Left lung (tissue), 10 donors: ENCODE results near the gene PIAS1. TPM values are rescaled to one million over a fixed set of nuclear protein-coding genes. Genes with fewer than 3 reads are reported as not detected.

ENCODE experiments used
- ATAC-seq: fragments of 200-7000 bp; cut with Tn5 transposase; one replicate; pipeline ENCODE4 v1.9.1; 2020; ENCODE audit warnings: moderate library complexity
- DNase-seq, 4 donors: peaks; one replicate each; pipeline ENCODE4 v3.0.0-alpha.2; 2013 to 2020
- H3K27ac ChIP-seq, 2 donors: fragments of 200-600 bp; sonication (generic) in 1 of 2; one replicate each; pipeline versions ENCODE4 v1.5.0 to v1.8.0; 2020 to 2021
- H3K27me3 ChIP-seq, 2 donors: fragments of 200-600 bp; sonication (generic) in 1 of 2; one replicate each; pipeline versions ENCODE4 v1.5.0 to v1.8.0; 2020 to 2021
- H3K36me3 ChIP-seq, 2 donors: fragments of 200-600 bp; sonication (generic) in 1 of 2; one replicate each; pipeline versions ENCODE4 v1.5.0 to v1.8.0; 2020 to 2021
- H3K4me1 ChIP-seq, 2 donors: fragments of 200-600 bp; one replicate each; pipeline ENCODE4 v1.8.0; 2021
- H3K4me3 ChIP-seq, 2 donors: fragments of 200-600 bp; sonication (generic) in 1 of 2; one replicate each; pipeline versions ENCODE4 v1.5.0 to v1.8.0; 2020 to 2021; ENCODE audit warnings: mild to moderate bottlenecking in 1 of 2
- H3K9me3 ChIP-seq, 2 donors: fragments of 200-600 bp; sonication (generic) in 1 of 2; one replicate each; pipeline versions ENCODE4 v1.5.0 to v1.8.0; 2020 to 2021
- intact Hi-C, 2 donors: fragments of 100-400 bp; cut with DNase I; formaldehyde crosslinking; loops; one replicate each; pipeline versions ENCODE4 v1.11.2 to v1.14.2; 2022
- polyA plus RNA-seq, 6 donors: library from polyadenylated mRNA; unstranded; fragments of 120-200 nt; gene quantifications; one replicate each; pipeline ENCODE4 v1.2.1, GENCODE V29; 2013; ENCODE audit not compliant: insufficient read length in 6 of 6
- total RNA-seq, 2 donors: library from RNA; stranded (reverse); fragmentation: NEBNext Ultra II Directional; extraction: Animal tissue kit (Norgen Biotek cat#: 25700); gene quantifications; one replicate each; pipeline ENCODE4 v1.2.1, GENCODE V29; 2021
- TF ChIP-seq, protein P1 (sequence below), 2 donors: fragments of 200-600 bp; sonication (generic) in 1 of 2; IDR thresholded peaks; one replicate each; pipeline versions ENCODE4 v1.5.0 to v1.8.0; 2021; ENCODE audit warnings: antibody characterized with exemption in 2 of 2
- donor health status: DM: no; HTN: yes; CAD: no.
- donor health status: DM: no; HTN: no; CAD: no.

The PIAS1 gene
- total and polyA plus RNA-seq, 8 donors, result 44.9 to 71.4 (median 63.3) TPM

DNA sequence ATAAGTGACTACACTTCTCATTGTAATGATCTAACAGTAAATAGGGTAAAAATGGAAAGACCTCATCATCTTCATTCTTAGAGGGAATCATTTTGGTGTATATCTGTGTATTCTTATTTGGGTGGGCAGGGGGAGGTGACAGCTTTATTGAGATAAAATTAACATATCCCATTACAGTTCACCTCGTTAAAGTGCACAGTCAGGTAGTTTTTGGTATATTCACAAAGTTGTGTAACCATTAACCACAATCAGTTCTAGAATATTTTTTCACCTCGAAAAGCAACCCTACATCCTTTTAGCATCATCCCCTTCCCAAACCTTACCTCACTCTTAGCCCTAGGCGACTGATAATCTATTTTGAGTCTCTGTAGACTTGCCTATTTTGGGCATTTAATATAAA lies 8.1 kb downstream of the PIAS1 start:
- Histone ChIP-seq H3K27me3 (no peaks in the 10 kb centered on the region), H3K36me3 (peaks cover 0 to 5% of the 10 kb centered on the region in 2 donors), H3K4me3 (no peak overlapping the region), H3K27ac (no peak overlapping the region), H3K9me3 (no peaks in the 10 kb centered on the region), H3K4me1 (peaks cover 3 to 77% of the 10 kb centered on the region in 2 donors)
- no peak for ATAC-seq
- intact Hi-C loops, result no loop called here
- TF ChIP-seq, protein P1, sequence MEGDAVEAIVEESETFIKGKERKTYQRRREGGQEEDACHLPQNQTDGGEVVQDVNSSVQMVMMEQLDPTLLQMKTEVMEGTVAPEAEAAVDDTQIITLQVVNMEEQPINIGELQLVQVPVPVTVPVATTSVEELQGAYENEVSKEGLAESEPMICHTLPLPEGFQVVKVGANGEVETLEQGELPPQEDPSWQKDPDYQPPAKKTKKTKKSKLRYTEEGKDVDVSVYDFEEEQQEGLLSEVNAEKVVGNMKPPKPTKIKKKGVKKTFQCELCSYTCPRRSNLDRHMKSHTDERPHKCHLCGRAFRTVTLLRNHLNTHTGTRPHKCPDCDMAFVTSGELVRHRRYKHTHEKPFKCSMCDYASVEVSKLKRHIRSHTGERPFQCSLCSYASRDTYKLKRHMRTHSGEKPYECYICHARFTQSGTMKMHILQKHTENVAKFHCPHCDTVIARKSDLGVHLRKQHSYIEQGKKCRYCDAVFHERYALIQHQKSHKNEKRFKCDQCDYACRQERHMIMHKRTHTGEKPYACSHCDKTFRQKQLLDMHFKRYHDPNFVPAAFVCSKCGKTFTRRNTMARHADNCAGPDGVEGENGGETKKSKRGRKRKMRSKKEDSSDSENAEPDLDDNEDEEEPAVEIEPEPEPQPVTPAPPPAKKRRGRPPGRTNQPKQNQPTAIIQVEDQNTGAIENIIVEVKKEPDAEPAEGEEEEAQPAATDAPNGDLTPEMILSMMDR (IDR thresholded peaks at IDR 0.05), result no peak
- no peak for DNase-seq

DNA sequence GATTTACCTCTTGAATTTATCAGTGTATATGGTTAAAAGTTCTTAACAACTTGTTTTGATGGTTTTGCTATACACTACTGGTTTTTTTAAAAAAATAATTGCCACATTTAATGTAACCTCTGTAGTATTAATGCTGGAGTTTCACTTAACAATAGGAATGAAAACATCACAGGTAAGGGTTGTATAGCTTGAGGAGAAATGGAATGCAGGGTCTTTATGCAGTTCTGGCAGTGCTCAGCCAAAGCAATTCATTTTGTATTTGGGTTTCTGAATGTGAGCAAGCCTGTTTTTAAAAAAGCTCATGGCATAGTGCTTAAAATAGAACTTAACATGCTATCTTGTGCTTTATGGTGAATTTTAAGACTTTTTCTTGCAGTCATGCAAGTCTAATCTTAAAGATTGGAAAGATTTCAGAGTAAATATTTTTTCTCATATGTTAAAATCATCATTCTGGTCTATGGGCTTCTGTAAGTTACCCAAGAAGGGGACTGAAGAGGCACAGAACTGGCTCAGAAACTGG lies 8.9 kb downstream of the PIAS1 start:
- intact Hi-C loops, result no loop called here
- Histone ChIP-seq H3K27ac (no peak overlapping the region), H3K4me3 (no peak overlapping the region), H3K36me3 (peaks cover 0 to 5% of the 10 kb centered on the region in 2 donors), H3K9me3 (no peaks in the 10 kb centered on the region), H3K4me1 (peaks cover 2 to 72% of the 10 kb centered on the region in 2 donors), H3K27me3 (no peaks in the 10 kb centered on the region)
- TF ChIP-seq, protein P1 (IDR thresholded peaks at IDR 0.05), result no peak
- ATAC-seq (no peak), DNase-seq (no peak)

DNA sequence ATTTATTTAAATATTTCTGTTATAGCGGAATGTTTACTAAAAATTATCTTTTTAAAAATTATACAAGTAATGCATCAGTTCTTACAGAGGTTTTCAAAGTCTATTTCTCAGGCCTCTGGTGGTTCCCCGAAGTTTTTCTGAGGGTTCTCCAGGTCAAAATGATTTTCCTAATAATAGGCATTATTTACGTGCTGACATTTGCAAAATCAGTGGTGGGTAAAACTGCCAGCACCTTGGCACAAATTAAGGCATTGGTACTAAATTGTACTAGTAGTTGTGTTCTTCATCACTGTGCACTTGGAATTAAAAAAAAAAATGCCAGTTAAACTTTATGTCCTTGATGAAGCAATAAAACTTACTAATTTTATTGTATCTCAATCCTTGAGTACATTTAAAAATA lies 9.5 kb downstream of the PIAS1 start:
- Histone ChIP-seq H3K4me3 (no peak overlapping the region), H3K9me3 (no peaks in the 10 kb centered on the region), H3K27ac (no peak overlapping the region), H3K27me3 (no peaks in the 10 kb centered on the region), H3K4me1 (peaks cover 0 to 67% of the 10 kb centered on the region in 2 donors), H3K36me3 (peaks cover 0 to 5% of the 10 kb centered on the region in 2 donors)
- ATAC-seq (no peak), DNase-seq (no peak)
- intact Hi-C loops, result no loop called here
- TF ChIP-seq, protein P1 (IDR thresholded peaks at IDR 0.05), result no peak

DNA sequence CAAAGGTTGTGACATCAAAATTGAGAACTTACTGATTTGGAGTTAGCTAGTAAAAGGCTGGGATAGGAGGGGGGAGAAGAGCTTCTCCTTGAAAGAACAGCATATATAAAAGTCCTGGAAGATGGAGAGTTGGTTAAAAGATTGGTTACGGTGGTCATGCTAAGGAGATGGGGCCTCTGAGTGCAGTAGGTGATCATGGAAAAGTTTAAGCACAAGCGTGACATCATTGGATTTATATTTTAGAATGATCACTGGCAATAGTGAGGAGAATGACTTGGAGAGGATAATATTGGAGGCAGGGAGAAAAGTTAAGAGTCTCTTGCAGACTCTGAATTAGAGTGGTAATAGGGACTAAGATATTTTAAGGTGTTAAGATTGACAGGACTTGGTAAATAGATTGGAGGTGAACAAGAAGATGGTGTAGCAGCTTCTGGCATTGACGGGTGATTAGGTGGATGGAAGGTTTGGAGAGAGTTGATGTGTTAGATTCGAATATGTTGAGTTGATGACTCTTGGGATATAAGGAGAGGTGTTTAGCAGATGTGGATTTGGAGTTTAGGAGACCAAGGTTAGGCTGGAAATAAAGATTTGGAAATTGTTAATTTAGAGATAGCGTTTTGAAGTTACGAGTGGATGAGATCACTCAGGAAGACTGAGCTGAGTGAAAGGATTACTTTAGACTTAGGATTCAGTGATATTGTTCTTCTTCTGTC lies 19.6 kb downstream of the PIAS1 start:
- no peak overlapping the region for H3K4me3 ChIP-seq
- no peaks in the 10 kb centered on the region for H3K9me3 ChIP-seq
- H3K27me3 ChIP-seq, result no peaks in the 10 kb centered on the region
- H3K36me3 ChIP-seq, result no peaks in the 10 kb centered on the region
- ATAC-seq, result no peak
- peaks cover 3 to 40% of the 10 kb centered on the region in 2 donors for H3K4me1 ChIP-seq
- H3K27ac ChIP-seq, result no peak overlapping the region
- no peak for DNase-seq
- TF ChIP-seq, protein P1 (IDR thresholded peaks at IDR 0.05), result no peak
- intact Hi-C loops, result no loop called here

DNA sequence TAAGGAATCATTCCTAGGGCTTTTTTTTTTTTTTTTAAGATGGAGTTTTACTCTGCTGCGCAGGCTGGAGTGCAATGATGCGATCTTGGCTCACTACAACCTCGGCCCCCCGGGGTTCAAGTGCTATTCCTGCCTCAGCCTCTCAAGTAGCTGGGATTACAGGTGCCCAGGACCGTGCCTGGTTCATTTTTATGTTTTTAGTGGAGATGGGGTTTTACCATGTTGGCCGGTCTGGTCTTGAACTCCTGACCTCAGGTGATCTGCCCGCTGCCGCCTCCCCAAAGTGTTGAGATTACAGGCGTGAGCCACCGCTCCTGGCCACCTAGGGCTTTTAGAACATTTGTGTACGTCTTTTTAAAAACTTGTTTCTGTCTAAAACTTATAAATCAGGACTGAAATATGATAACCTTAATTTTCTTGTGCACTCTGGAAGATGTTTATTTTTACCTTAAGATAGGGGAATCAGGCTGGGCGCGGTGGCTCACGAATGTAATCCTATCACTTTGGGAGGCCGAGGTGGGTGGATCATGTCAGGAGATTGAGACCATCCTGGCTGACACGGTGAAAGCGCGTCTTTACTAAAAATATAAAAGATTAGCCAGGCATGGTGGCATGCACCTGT lies 21.8 kb downstream of the PIAS1 start:
- DNase-seq (no peak), ATAC-seq (no peak)
- intact Hi-C loops, result no loop called here
- H3K4me1 ChIP-seq, result peaks cover 0 to 46% of the 10 kb centered on the region in 2 donors
- H3K4me3 ChIP-seq, result no peak overlapping the region
- no peaks in the 10 kb centered on the region for H3K36me3 ChIP-seq
- TF ChIP-seq, protein P1 (IDR thresholded peaks at IDR 0.05), result no peak
- no peaks in the 10 kb centered on the region for H3K27me3 ChIP-seq
- H3K27ac ChIP-seq, result no peak overlapping the region
- H3K9me3 ChIP-seq, result no peaks in the 10 kb centered on the region
